HCT116 (cell line): ENCODE measurements around the gene CCDC124. TPM values are rescaled to one million over a fixed set of nuclear protein-coding genes. Genes with fewer than 3 reads are reported as not detected.

Experiments used
- ATAC-seq: fragments of 200-7000 bp; cut with Tn5 transposase; 2 replicates; pipeline ENCODE4 v1.9.1; 2020; ENCODE audit warnings: mild to moderate bottlenecking, moderate library complexity
- BruUV-seq: library from RNA; stranded (reverse); fragments of 400-500 nt; replicated peaks from 2 replicates; lab custom pipeline; 2021; lab: Mats Ljungman, UMichigan
- CTCF ChIA-PET: fragments of 300-600 bp; sonication (Branson Sonifier 250); formaldehyde crosslinking; loops from one replicate; lab custom pipeline; 2021; ENCODE audit warnings: antibody characterized with exemption; lab: Charles Lee
- POLR2A ChIA-PET: fragments of 300-600, 350-600 bp; sonication (Branson Sonifier 250); formaldehyde crosslinking; loops from one replicate; lab custom pipeline; 2021; ENCODE audit warnings: antibody characterized with exemption; lab: Charles Lee
- RAD21 ChIA-PET, 2 experiments: fragments of 300-600 bp; sonication (Branson Sonifier 250); formaldehyde crosslinking; loops; one replicate each; lab custom pipeline; 2023; ENCODE audit warnings: low total read pairs in 2 of 2; ENCODE audit not compliant: uncharacterized antibody in 2 of 2, unreplicated experiment in 2 of 2, low non-redundant PET in 1 of 2; lab: Charles Lee
- DNase-seq: peaks from one replicate; pipeline ENCODE4 v3.0.0-alpha.2; 2010; ENCODE audit warnings: low read depth, low spot score
- H2AFZ ChIP-seq: fragments of 200-600 bp; shearing (Covaris generic), sonication (generic); 2 replicates; pipeline ENCODE4 v1.6.1; 2017; ENCODE audit warnings: low read depth, mixed run types, mixed read lengths, antibody characterized with exemption, low read length; ENCODE audit not compliant: poor library complexity, severe bottlenecking
- H3K27ac ChIP-seq: 2 replicates; pipeline ENCODE4 v1.5.1; 2012; ENCODE audit warnings: low read depth, low read length
- H3K27me3 ChIP-seq: fragments of 200-600 bp; sonication (generic); 2 replicates; pipeline ENCODE4 v1.6.1; 2016; ENCODE audit warnings: mixed run types, low read length, mixed read lengths; ENCODE audit not compliant: insufficient read depth
- H3K36me3 ChIP-seq, 2 experiments: fragments of 200-500 bp in 1 of 2; fragments of 200-600 bp in 1 of 2; sonication (Bioruptor generic) in 1 of 2; sonication (generic) in 1 of 2; 2 replicates each; pipeline versions ENCODE4 v1.5.1 to v1.6.1; 2014 to 2016; ENCODE audit warnings: low read length in 2 of 2, inconsistent platforms in 1 of 2, mixed read lengths in 1 of 2, mixed run types in 1 of 2; ENCODE audit not compliant: insufficient read depth in 2 of 2, control insufficient read depth in 1 of 2
- H3K4me1 ChIP-seq, 2 experiments: fragments of 200-600 bp in 1 of 2; sonication (generic) in 1 of 2; 2 replicates each; pipeline versions ENCODE4 v1.5.1 to v1.6.1; 2012 to 2017; ENCODE audit warnings: low read length in 2 of 2, inconsistent platforms in 1 of 2, mild to moderate bottlenecking in 1 of 2, mixed read lengths in 1 of 2, mixed run types in 1 of 2, moderate library complexity in 1 of 2; ENCODE audit not compliant: insufficient read depth in 2 of 2, control insufficient read depth in 1 of 2
- H3K4me2 ChIP-seq: fragments of 200-600 bp; sonication (generic); 2 replicates; pipeline ENCODE4 v1.6.1; 2017; ENCODE audit warnings: mixed run types, low read length, mixed read lengths
- H3K4me3 ChIP-seq, 2 experiments: fragments of 200-600 bp in 1 of 2; sonication (generic) in 1 of 2; replicated peaks in 1 of 2; 2 replicates each; pipeline ENCODE4 v1.5.1; 2011 to 2016; ENCODE audit warnings: low read length in 2 of 2, control low read depth in 1 of 2, low read depth in 1 of 2, mild to moderate bottlenecking in 1 of 2, mixed read lengths in 1 of 2, mixed run types in 1 of 2
- H3K79me2 ChIP-seq: fragments of 200-600 bp; sonication (generic); 2 replicates; pipeline ENCODE4 v1.6.1; 2017; ENCODE audit warnings: mild to moderate bottlenecking, mixed run types, low read length, moderate library complexity, mixed read lengths; ENCODE audit not compliant: insufficient read depth
- H3K9ac ChIP-seq: fragments of 200-600 bp; sonication (generic); 2 replicates; pipeline ENCODE4 v1.6.1; 2016; ENCODE audit warnings: low read length, mixed read lengths
- H3K9me2 ChIP-seq: fragments of 200-600 bp; sonication (generic), shearing (Covaris generic); 2 replicates; pipeline ENCODE4 v1.6.1; 2017; ENCODE audit warnings: mixed run types, mild to moderate bottlenecking, moderate library complexity; ENCODE audit not compliant: insufficient read depth
- H3K9me3 ChIP-seq, 2 experiments: fragments of 200-500 bp in 1 of 2; fragments of 200-600 bp in 1 of 2; sonication (Bioruptor generic) in 1 of 2; sonication (generic) in 1 of 2; 2 replicates each; pipeline ENCODE4 v1.6.1; 2014 to 2017; ENCODE audit warnings: low read length in 2 of 2, mixed read lengths in 2 of 2, inconsistent platforms in 1 of 2, low read depth in 1 of 2, mild to moderate bottlenecking in 1 of 2, mixed run types in 1 of 2, moderate library complexity in 1 of 2; ENCODE audit not compliant: control insufficient read depth in 1 of 2, insufficient read depth in 1 of 2
- H4K20me1 ChIP-seq: fragments of 200-600 bp; sonication (generic), shearing (Covaris generic); 2 replicates; pipeline ENCODE4 v1.6.1; 2017; ENCODE audit warnings: mixed run types, mild to moderate bottlenecking, moderate library complexity; ENCODE audit not compliant: insufficient read depth
- CEBPB ChIP-seq: IDR thresholded peaks from 2 replicates; pipeline ENCODE4 v1.6.1; 2012; ENCODE audit warnings: low read depth
- ELF1 ChIP-seq: IDR thresholded peaks from 2 replicates; pipeline ENCODE4 v1.6.1; 2012; ENCODE audit warnings: low read depth, borderline replicate concordance
- EZH2 ChIP-seq: fragments of 200-600 bp; sonication (generic); IDR thresholded peaks from 2 replicates; pipeline ENCODE4 v1.6.1; 2017; ENCODE audit warnings: antibody characterized with exemption, mixed run types
- POLR2A ChIP-seq: IDR thresholded peaks from 2 replicates; pipeline ENCODE4 v1.7.0; 2011; ENCODE audit warnings: borderline replicate concordance; ENCODE audit not compliant: insufficient read depth, insufficient read length; ENCODE audit errors: extremely low read depth
- SIN3A ChIP-seq: IDR thresholded peaks from 2 replicates; pipeline ENCODE4 v1.6.1; 2012; ENCODE audit warnings: low read depth
- SP1 ChIP-seq: IDR thresholded peaks from 2 replicates; pipeline ENCODE4 v1.6.1; 2012; ENCODE audit warnings: low read depth
- TCF7L2 ChIP-seq: IDR thresholded peaks from 2 replicates; pipeline ENCODE4 v1.7.0; 2011; ENCODE audit warnings: borderline replicate concordance, inconsistent platforms; ENCODE audit not compliant: insufficient read depth, insufficient read length; ENCODE audit errors: extremely low read depth
- intact Hi-C: fragments of 100-400 bp; cut with micrococcal nuclease; formaldehyde crosslinking; loops from 2 replicates; pipeline ENCODE4 v1.10.0; 2022
- total RNA-seq: library from RNA; stranded (reverse); gene quantifications from one replicate; pipeline ENCODE4 v1.2.1, GENCODE V29; 2021; ENCODE audit not compliant: unreplicated experiment
- TF ChIP-seq, protein P1 (sequence below): IDR thresholded peaks from 2 replicates; pipeline ENCODE4 v1.6.1; 2012

Gene CCDC124
- total RNA-seq, 1 experiment from 2014 or later: 177 TPM

DNA sequence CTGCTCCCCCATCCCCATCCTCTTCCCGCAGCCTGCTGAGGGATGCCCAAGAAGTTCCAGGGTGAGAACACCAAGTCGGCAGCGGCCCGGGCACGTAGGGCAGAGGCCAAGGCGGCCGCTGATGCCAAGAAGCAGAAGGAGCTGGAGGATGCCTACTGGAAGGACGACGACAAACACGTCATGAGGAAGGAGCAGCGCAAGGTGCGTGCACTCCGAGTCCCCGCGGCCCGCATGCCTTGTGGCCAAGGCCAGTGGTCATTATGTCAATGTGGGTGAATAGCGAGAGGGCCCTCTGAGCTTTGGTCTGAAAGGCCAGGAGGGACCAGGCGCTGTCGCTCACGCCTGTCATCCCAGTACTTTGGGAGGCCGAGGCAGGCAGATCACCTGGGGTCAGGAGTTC, 3.6 kb downstream of the CCDC124 start (continued):
- TF ChIP-seq TCF7L2 (no peak), SP1 (no peak)

DNA sequence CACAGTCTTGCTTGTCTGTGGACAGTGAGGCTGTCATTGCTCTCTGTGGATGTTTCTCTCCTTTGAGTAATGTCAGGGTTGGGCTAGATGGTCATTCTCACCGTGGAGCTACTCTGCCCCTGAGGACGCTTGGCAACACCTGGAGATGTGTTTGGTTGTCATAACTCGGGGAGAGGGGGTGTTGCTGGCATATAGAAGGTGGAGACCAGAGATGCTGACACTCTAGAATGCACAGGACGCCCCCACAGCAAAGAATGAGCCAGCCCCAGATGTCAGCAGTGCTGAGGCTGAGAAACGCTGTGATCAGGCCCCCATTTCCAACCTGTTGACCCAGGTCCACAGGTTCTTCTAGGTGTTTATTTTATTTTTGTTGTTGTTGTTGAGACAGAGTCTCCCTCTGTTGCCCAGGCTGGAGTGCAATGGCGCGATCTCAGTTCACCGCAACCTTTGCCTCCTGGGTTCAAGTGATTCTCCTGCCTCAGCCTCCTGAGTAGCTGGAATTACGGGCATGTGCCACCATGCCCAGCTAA, 4.6 kb downstream of the CCDC124 start:
- no peaks in the 10 kb centered on the region for H3K27me3 ChIP-seq
- no peak for DNase-seq
- H3K9ac ChIP-seq: no peak overlapping the region
- ATAC-seq: no peak
- no peaks in the 10 kb centered on the region for H3K9me2 ChIP-seq
- H3K4me2 ChIP-seq: no peak overlapping the region
- POLR2A ChIA-PET: interaction anchor here (1.0 to 1.4 kb wide), 3 partner anchors 59 to 78 kb away, joined by 3 to 4 read pairs (median 3); no protein-coding TSS in a partner anchor
- H3K79me2 ChIP-seq: peaks cover 46% of the 10 kb centered on the region
- no peak for TF ChIP-seq TCF7L2
- TF ChIP-seq SP1: no peak
- no peak for TF ChIP-seq CEBPB
- TF ChIP-seq, protein P1, sequence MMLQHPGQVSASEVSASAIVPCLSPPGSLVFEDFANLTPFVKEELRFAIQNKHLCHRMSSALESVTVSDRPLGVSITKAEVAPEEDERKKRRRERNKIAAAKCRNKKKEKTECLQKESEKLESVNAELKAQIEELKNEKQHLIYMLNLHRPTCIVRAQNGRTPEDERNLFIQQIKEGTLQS: no peak
- no peak for TF ChIP-seq POLR2A
- no peak for TF ChIP-seq ELF1
- no peak for TF ChIP-seq SIN3A
- TF ChIP-seq EZH2: no peak
- CTCF ChIA-PET: interaction anchor here (0.7 to 6.7 kb wide), 11 partner anchors 10 to 254 kb away, joined by 3 to 127 read pairs (median 4); partner anchors contain the start of genes RPL18A and SLC5A5
- no peak overlapping the region for H3K4me3 ChIP-seq
- intact Hi-C loops: loop anchor here (10.0 kb wide), 1 partner anchor 317 kb away; a partner anchor contains a TSS
- no peak overlapping the region for H3K27ac ChIP-seq
- no TSS peak for BruUV-seq
- H3K36me3 ChIP-seq: peaks cover 9 to 22% of the 10 kb centered on the region in 2 experiments; a peak in 3 of 4 replicates
- no peaks in the 10 kb centered on the region for H3K9me3 ChIP-seq
- RAD21 ChIA-PET: interaction anchor here in 1 of 2 experiments (1.1 to 1.4 kb wide), 2 partner anchors 57 to 60 kb away, joined by 3 to 16 read pairs; no protein-coding TSS in a partner anchor
- no peaks in the 10 kb centered on the region for H4K20me1 ChIP-seq
- H3K4me1 ChIP-seq: peaks cover 7 to 15% of the 10 kb centered on the region in 2 experiments
- no peak overlapping the region for H2AFZ ChIP-seq
